IMR-90 (cell line): ENCODE measurements around the gene TYSND1. TPM values are rescaled to one million over a fixed set of nuclear protein-coding genes. Genes with fewer than 3 reads are reported as not detected.

Source experiments
- ATAC-seq: fragments of 200-7000 bp; cut with Tn5 transposase; 2 replicates; pipeline ENCODE4 v1.9.1; 2020; ENCODE audit warnings: low read depth, mild to moderate bottlenecking, moderate library complexity
- BruUV-seq: library from RNA; stranded (reverse); fragments of 400-500 nt; replicated peaks from 2 replicates; lab custom pipeline; 2021; lab: Mats Ljungman, UMichigan
- CTCF ChIA-PET: fragments of 300-600 bp; formaldehyde crosslinking; extraction: SDS; loops from one replicate; lab custom pipeline; 2021; ENCODE audit warnings: antibody characterized with exemption; lab: Yijun Ruan, JAX
- POLR2A ChIA-PET: fragments of 300-600 bp; sonication (Branson Sonifier 250); formaldehyde crosslinking; loops from one replicate; lab custom pipeline; 2022; ENCODE audit warnings: antibody characterized with exemption; ENCODE audit not compliant: unreplicated experiment; lab: Charles Lee
- DNase-seq: peaks from one replicate; pipeline ENCODE4 v3.0.0; 2013
- H2AFZ ChIP-seq: replicated peaks from 2 replicates; pipeline ENCODE3; 2013; ENCODE audit warnings: low read length, mild to moderate bottlenecking; ENCODE audit not compliant: poor library complexity
- H2AK5ac ChIP-seq: 2 replicates; pipeline ENCODE4 v1.6.1; 2013; ENCODE audit warnings: low read depth, low read length, inconsistent platforms
- H2AK9ac ChIP-seq: replicated peaks from 2 replicates; pipeline ENCODE3; 2013; ENCODE audit warnings: mild to moderate bottlenecking, low read depth, low read length, moderate library complexity; ENCODE audit not compliant: poor library complexity
- H2BK120ac ChIP-seq: 2 replicates; pipeline ENCODE4 v1.6.1; 2013; ENCODE audit warnings: low read depth, low read length, inconsistent platforms
- H2BK15ac ChIP-seq: 3 replicates; pipeline ENCODE4 v1.6.1; 2013; ENCODE audit warnings: low read depth, low read length, inconsistent platforms
- H2BK20ac ChIP-seq: 2 replicates; pipeline ENCODE4 v1.6.1; 2013; ENCODE audit warnings: low read depth, mild to moderate bottlenecking, inconsistent platforms, low read length, moderate library complexity
- H2BK5ac ChIP-seq: 2 replicates; pipeline ENCODE4 v1.6.1; 2013; ENCODE audit warnings: mild to moderate bottlenecking, low read depth, low read length, inconsistent platforms; ENCODE audit not compliant: poor library complexity, severe bottlenecking
- H3K14ac ChIP-seq: replicated peaks from 2 replicates; pipeline ENCODE4 v1.6.1; 2013; ENCODE audit warnings: low read depth, low read length, inconsistent platforms
- H3K18ac ChIP-seq: 2 replicates; pipeline ENCODE4 v1.6.1; 2013; ENCODE audit warnings: low read depth, low read length, control low read depth
- H3K23ac ChIP-seq: 2 replicates; pipeline ENCODE4 v1.6.1; 2013; ENCODE audit warnings: low read depth, low read length, inconsistent platforms
- H3K27ac ChIP-seq: 2 replicates; pipeline ENCODE4 v1.5.1; 2013; ENCODE audit warnings: mild to moderate bottlenecking, control low read depth, low read length; ENCODE audit not compliant: insufficient read depth
- H3K27me3 ChIP-seq: 2 replicates; pipeline ENCODE4 v1.6.1; 2013; ENCODE audit warnings: low read length; ENCODE audit not compliant: control insufficient read depth, insufficient read depth
- H3K36me3 ChIP-seq: 2 replicates; pipeline ENCODE4 v1.6.1; 2013; ENCODE audit warnings: low read length, mixed read lengths; ENCODE audit not compliant: control insufficient read depth, insufficient read depth
- H3K4ac ChIP-seq: 2 replicates; pipeline ENCODE4 v1.6.1; 2013; ENCODE audit warnings: low read depth, low read length, inconsistent platforms
- H3K4me1 ChIP-seq: 2 replicates; pipeline ENCODE4 v1.6.1; 2013; ENCODE audit warnings: low read length, mixed read lengths; ENCODE audit not compliant: control insufficient read depth, insufficient read depth
- H3K4me2 ChIP-seq: 2 replicates; pipeline ENCODE4 v1.6.1; 2013; ENCODE audit warnings: low read depth, mild to moderate bottlenecking, control low read depth, low read length, moderate library complexity
- H3K4me3 ChIP-seq: 2 replicates; pipeline ENCODE4 v1.5.1; 2013; ENCODE audit warnings: low read depth, mild to moderate bottlenecking, control low read depth, low read length, moderate library complexity; ENCODE audit not compliant: insufficient read depth
- H3K56ac ChIP-seq: 2 replicates; pipeline ENCODE4 v1.6.1; 2013; ENCODE audit warnings: low read length, inconsistent platforms; ENCODE audit not compliant: insufficient read depth; ENCODE audit errors: extremely low read depth
- H3K79me1 ChIP-seq, 2 experiments: 2 replicates each; pipeline ENCODE4 v1.6.1; 2013; ENCODE audit warnings: low read length in 2 of 2, inconsistent platforms in 1 of 2, low read depth in 1 of 2
- H3K9ac ChIP-seq: 2 replicates; pipeline ENCODE4 v1.6.1; 2013; ENCODE audit warnings: low read depth, low read length, control low read depth
- H3K9me1 ChIP-seq: 2 replicates; pipeline ENCODE4 v1.6.1; 2013; ENCODE audit warnings: low read length, inconsistent platforms; ENCODE audit not compliant: insufficient read depth
- H3K9me3 ChIP-seq: 2 replicates; pipeline ENCODE4 v1.6.1; 2013; ENCODE audit warnings: low read length; ENCODE audit not compliant: control insufficient read depth, insufficient read depth
- H4K20me1 ChIP-seq: 2 replicates; pipeline ENCODE4 v1.6.1; 2013; ENCODE audit warnings: low read length, inconsistent platforms; ENCODE audit not compliant: insufficient read depth
- H4K5ac ChIP-seq: 2 replicates; pipeline ENCODE4 v1.6.1; 2013; ENCODE audit warnings: mild to moderate bottlenecking, low read depth, low read length, control low read depth
- H4K8ac ChIP-seq, 2 experiments: 2 replicates each; pipeline ENCODE4 v1.6.1; 2013; ENCODE audit warnings: low read depth in 2 of 2, low read length in 2 of 2, control low read depth in 1 of 2, inconsistent platforms in 1 of 2
- H4K91ac ChIP-seq: 2 replicates; pipeline ENCODE4 v1.6.1; 2013; ENCODE audit warnings: low read depth, low read length, inconsistent platforms; ENCODE audit not compliant: insufficient read depth
- CEBPB ChIP-seq: IDR thresholded peaks from 2 replicates; pipeline ENCODE4 v1.6.1; 2012; ENCODE audit warnings: low read depth, low read length, improper control_type of control experiment
- CHD1 ChIP-seq: IDR thresholded peaks from 2 replicates; pipeline ENCODE4 v1.6.1; 2012; ENCODE audit warnings: low read depth, low read length, improper control_type of control experiment
- FOS ChIP-seq: fragments of 150-350 bp; IDR thresholded peaks from 2 replicates; pipeline ENCODE4 v1.6.1; 2016; ENCODE audit warnings: low read depth, low read length
- POLR2A ChIP-seq: IDR thresholded peaks from 2 replicates; pipeline ENCODE4 v1.6.1; 2012; ENCODE audit warnings: mild to moderate bottlenecking, low read depth, low read length
- RAD21 ChIP-seq: IDR thresholded peaks from 2 replicates; pipeline ENCODE4 v1.6.1; 2012; ENCODE audit warnings: low read length, improper control_type of control experiment
- RCOR1 ChIP-seq: IDR thresholded peaks from 2 replicates; pipeline ENCODE4 v1.6.1; 2012; ENCODE audit warnings: mild to moderate bottlenecking, low read length, improper control_type of control experiment; ENCODE audit not compliant: insufficient replicate concordance
- RFX5 ChIP-seq: IDR thresholded peaks from 2 replicates; pipeline ENCODE4 v1.8.0; 2012; ENCODE audit warnings: low read depth, mild to moderate bottlenecking, low read length, moderate library complexity
- WGBS, 2 experiments: methylation state at CpG; one replicate each; pipeline versions ENCODE4 v1.1.5 to v1.1.7; 2013; ENCODE audit warnings: missing lambda C conversion rate in 2 of 2; ENCODE audit not compliant: insufficient read length in 1 of 2; ENCODE audit errors: extremely low coverage in 2 of 2; 5-methylcytosine and 5-hydroxymethylcytosine counted together
- dilution Hi-C: fragments of 300-500 bp; cut with HindIII; formaldehyde crosslinking; loops from one replicate; pipeline ENCODE4 v1.14.3; 2018; ENCODE audit warnings: low sequenced_read_pairs; ENCODE audit not compliant: unreplicated experiment
- in situ Hi-C: fragments of 300-500 bp; cut with MboI; formaldehyde crosslinking; loops from 3 replicates; pipeline ENCODE4 v1.14.3; 2019; ENCODE audit warnings: low sequenced_read_pairs, inconsistent platforms, mixed read lengths
- intact Hi-C: fragments of 100-400 bp; cut with micrococcal nuclease; formaldehyde crosslinking; loops from 2 replicates; pipeline ENCODE4 v1.10.0; 2022
- polyA plus RNA-seq, 3 experiments: library from polyadenylated mRNA; depleted of rRNA; stranded (reverse); fragments of >200 nt; gene quantifications; 2 replicates each; pipeline ENCODE4 v1.2.3, GENCODE V29; 2012; ENCODE audit warnings: low replicate concordance in 1 of 3
- total RNA-seq: library from RNA; depleted of rRNA; stranded (reverse); fragments of >200 nt; gene quantifications from 2 replicates; pipeline ENCODE4 v1.2.3, GENCODE V29; 2012

Gene TYSND1
- total and polyA plus RNA-seq, 2 of the 4 experiments (the other 2 are of a cell fraction), result 2.9 to 4.1 TPM

GRCh38 chr10:70142555-70142954, 3.9 kb downstream of the TYSND1 start:
- WGBS, 2 experiments, result 90% methylated on average over 2 of the region's 10 CpGs; no CpG with 5 or more reads in 1 of the 2 experiments
- dilution Hi-C loops, result no loop called here
- TF ChIP-seq CHD1 (no peak), POLR2A (no peak), CEBPB (no peak), RAD21 (no peak), RCOR1 (no peak), RFX5 (no peak), FOS (no peak)

More at GRCh38 chr10:70142555-70142954, 3.9 kb downstream of the TYSND1 start:
- Histone ChIP-seq H3K27ac (no peak overlapping the region), H3K56ac (no peak overlapping the region), H2AFZ (no peak overlapping the region), H2BK15ac (no peak overlapping the region), H3K4me3 (no peak overlapping the region), H3K14ac (no peak overlapping the region), H3K4ac (no peak overlapping the region), H4K91ac (no peak overlapping the region), H4K8ac (no peak overlapping the region), H2BK20ac (no peak overlapping the region), H3K79me1 (peaks cover 27 to 39% of the 10 kb centered on the region in 2 experiments), H3K4me1 (peaks cover 10% of the 10 kb centered on the region), H2BK5ac (no peak overlapping the region), H4K5ac (no peak overlapping the region), H3K9me3 (no peaks in the 10 kb centered on the region), H2BK120ac (no peak overlapping the region), H3K9ac (no peak overlapping the region), H3K23ac (no peak overlapping the region), H3K9me1 (peaks cover 13% of the 10 kb centered on the region; the same call in 1 of the 2 replicates), H3K36me3 (peaks cover 13% of the 10 kb centered on the region), H2AK9ac (no peak overlapping the region), H3K27me3 (no peaks in the 10 kb centered on the region), H3K4me2 (no peak overlapping the region), H4K20me1 (peaks cover 27% of the 10 kb centered on the region), H3K18ac (no peak overlapping the region), H2AK5ac (no peak overlapping the region)
- in situ Hi-C loops (no loop called here), intact Hi-C loops (loop anchor here (10.0 kb wide), 2 partner anchors 168 to 338 kb away; partner anchors contain the start of gene COL13A1)
- ATAC-seq (no peak), DNase-seq (no peak)
- POLR2A ChIA-PET, result no interaction called here
- CTCF ChIA-PET, result no interaction called here
- no TSS peak for BruUV-seq
